Liver (tissue), 9 donors: ENCODE measurements around the gene KCNIP4. TPM values are rescaled to one million over a fixed set of nuclear protein-coding genes. Genes with fewer than 3 reads are reported as not detected.

Experiments
- DNase-seq: peaks from one replicate; pipeline ENCODE4 v3.0.0-alpha.2; 2017; ENCODE audit warnings: low spot score
- H3K27ac ChIP-seq, 2 donors: one replicate each; pipeline ENCODE4 v1.7.0; 2013; ENCODE audit warnings: inconsistent platforms in 2 of 2, low read length in 2 of 2, control low read depth in 1 of 2, low read depth in 1 of 2, mild to moderate bottlenecking in 1 of 2
- H3K27me3 ChIP-seq, 4 donors: one replicate each; pipeline versions ENCODE4 v1.6.1 to v1.7.0; 2013; ENCODE audit warnings: low read length in 3 of 4, inconsistent platforms in 1 of 4, mild to moderate bottlenecking in 1 of 4, moderate library complexity in 1 of 4; ENCODE audit not compliant: control insufficient read depth in 4 of 4, insufficient read depth in 4 of 4
- H3K36me3 ChIP-seq, 4 donors: one replicate each; pipeline versions ENCODE4 v1.6.1 to v1.7.0; 2013; ENCODE audit warnings: low read length in 3 of 4, mild to moderate bottlenecking in 3 of 4, low read depth in 1 of 4, moderate library complexity in 1 of 4; ENCODE audit not compliant: control insufficient read depth in 4 of 4, insufficient read depth in 3 of 4
- H3K4me1 ChIP-seq, 4 donors: one replicate each; pipeline versions ENCODE4 v1.6.1 to v1.7.0; 2013; ENCODE audit warnings: low read length in 3 of 4, mild to moderate bottlenecking in 3 of 4, moderate library complexity in 1 of 4; ENCODE audit not compliant: control insufficient read depth in 4 of 4, insufficient read depth in 4 of 4
- H3K4me3 ChIP-seq, 3 donors: one replicate each; pipeline versions ENCODE4 v1.6.1 to v1.7.0; 2013; ENCODE audit warnings: low read length in 3 of 3, control low read depth in 1 of 3, low read depth in 1 of 3, mild to moderate bottlenecking in 1 of 3
- H3K9ac ChIP-seq, 2 donors: one replicate each; pipeline ENCODE4 v1.7.0; 2013; ENCODE audit warnings: low read length in 2 of 2, mild to moderate bottlenecking in 2 of 2, moderate library complexity in 2 of 2, control low read depth in 1 of 2, low read depth in 1 of 2
- H3K9me3 ChIP-seq, 4 donors: one replicate each; pipeline versions ENCODE4 v1.6.1 to v1.7.0; 2013; ENCODE audit warnings: low read length in 3 of 4; ENCODE audit not compliant: control insufficient read depth in 4 of 4
- FOXA1 ChIP-seq: IDR thresholded peaks from 2 replicates; pipeline ENCODE4 v1.6.1; 2016; ENCODE audit warnings: antibody characterized with exemption
- FOXA2 ChIP-seq: IDR thresholded peaks from 2 replicates; pipeline ENCODE4 v1.6.1; 2016; ENCODE audit warnings: antibody characterized with exemption
- GABPA ChIP-seq, 2 donors: IDR thresholded peaks in 1 of 2; conservative IDR thresholded peaks in 1 of 2; 2 replicates each; pipeline ENCODE4 v1.6.1; 2016; ENCODE audit warnings: antibody characterized with exemption in 2 of 2, mild to moderate bottlenecking in 1 of 2, moderate library complexity in 1 of 2
- HNF4A ChIP-seq, 2 donors: conservative IDR thresholded peaks; 2 replicates each; pipeline ENCODE4 v1.6.1; 2016; ENCODE audit warnings: antibody characterized with exemption in 2 of 2, mild to moderate bottlenecking in 2 of 2
- HNF4G ChIP-seq: IDR thresholded peaks from 2 replicates; pipeline ENCODE4 v1.6.1; 2016; ENCODE audit warnings: antibody characterized with exemption
- JUND ChIP-seq, 2 donors: IDR thresholded peaks; 2 replicates each; pipeline ENCODE4 v1.6.1; 2016; ENCODE audit warnings: antibody characterized with exemption in 2 of 2
- NR2F2 ChIP-seq: IDR thresholded peaks from 2 replicates; pipeline ENCODE4 v1.6.1; 2016; ENCODE audit warnings: antibody characterized with exemption
- RAD21 ChIP-seq, 2 donors: IDR thresholded peaks; 2 replicates each; pipeline ENCODE4 v1.6.1; 2016; ENCODE audit warnings: antibody characterized with exemption in 2 of 2, mild to moderate bottlenecking in 2 of 2
- SP1 ChIP-seq: IDR thresholded peaks from 2 replicates; pipeline ENCODE4 v1.6.1; 2018; ENCODE audit warnings: antibody characterized with exemption, mild to moderate bottlenecking
- TAF1 ChIP-seq: conservative IDR thresholded peaks from 2 replicates; pipeline ENCODE4 v1.6.1; 2016; ENCODE audit warnings: antibody characterized with exemption, mild to moderate bottlenecking
- YY1 ChIP-seq: IDR thresholded peaks from 2 replicates; pipeline ENCODE4 v1.6.1; 2016; ENCODE audit warnings: antibody characterized with exemption, mild to moderate bottlenecking
- WGBS: extraction: QIAGEN DNeasy Blood & Tissue Kit; methylation state at CpG from one replicate; pipeline ENCODE4 v1.1.7; 2013; 5-methylcytosine and 5-hydroxymethylcytosine counted together
- polyA plus RNA-seq, 2 donors: library from polyadenylated mRNA; stranded (reverse) in 1 of 2; unstranded in 1 of 2; fragments of 200-250 nt in 1 of 2; fragments of >200 nt in 1 of 2; fragmentation: Nextera tagmentation in 1 of 2; extraction: Ambion mirVana in 1 of 2; gene quantifications; one replicate each; pipeline versions ENCODE4 v1.2.1 to v1.2.3, GENCODE V29; 2013 to 2015
- total RNA-seq, 2 donors: library from RNA; depleted of rRNA; stranded (reverse); fragments of >200 nt; gene quantifications; one replicate each; pipeline ENCODE4 v1.2.3, GENCODE V29; 2014
- TF ChIP-seq, protein P1 (sequence below): IDR thresholded peaks from 2 replicates; pipeline ENCODE4 v1.6.1; 2016; ENCODE audit warnings: antibody characterized with exemption
- TF ChIP-seq, protein P2 (sequence below): fragments of 150-350 bp; IDR thresholded peaks from 2 replicates; pipeline ENCODE4 v1.5.1; 2017; ENCODE audit warnings: improper control_type of control experiment, low read depth, low read length; ENCODE audit not compliant: missing input control
- TF ChIP-seq, protein P3 (sequence below): IDR thresholded peaks from 2 replicates; pipeline ENCODE4 v1.6.1; 2016; ENCODE audit warnings: antibody characterized with exemption
- TF ChIP-seq, protein P4 (sequence below): IDR thresholded peaks from 2 replicates; pipeline ENCODE4 v1.6.1; 2016; ENCODE audit warnings: antibody characterized with exemption, mild to moderate bottlenecking
- TF ChIP-seq, protein P5 (sequence below): IDR thresholded peaks from 2 replicates; pipeline ENCODE4 v1.6.1; 2016; ENCODE audit warnings: antibody characterized with exemption
- donor health status: healthy.
- donor health status: healthy.
- donor health status: healthy.
- donor health status: healthy.
- donor health status: healthy.

KCNIP4 gene
- total and polyA plus RNA-seq, 4 donors, result 0.08 to 0.14 TPM; not detected in 2

DNA sequence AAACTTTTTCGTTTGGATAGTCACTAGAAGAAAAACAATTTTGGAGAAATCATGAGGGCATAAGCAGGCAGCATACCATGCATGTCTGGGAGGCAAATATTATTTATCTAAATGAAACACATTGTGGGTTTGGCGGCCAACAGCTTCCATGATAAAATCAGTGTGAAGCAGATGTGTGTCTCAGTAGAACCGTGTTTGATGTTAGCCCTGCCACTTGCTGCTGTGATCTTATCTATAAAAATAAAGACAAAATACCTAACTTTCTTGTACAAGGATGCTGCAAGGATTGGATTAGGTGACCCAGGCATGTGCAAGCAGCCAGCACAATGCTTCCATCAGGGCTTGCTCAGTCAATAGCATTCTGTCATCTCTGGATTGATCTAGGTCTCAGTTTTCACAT, 906.9 kb downstream of the KCNIP4 start:
- 33% methylated on average over 3 of the region's 3 CpGs for WGBS
- DNase-seq, result no peak
- Histone ChIP-seq H3K27ac (no peak overlapping the region), H3K4me1 (no peaks in the 10 kb centered on the region), H3K9me3 (no peaks in the 10 kb centered on the region), H3K4me3 (no peak overlapping the region), H3K36me3 (no peaks in the 10 kb centered on the region), H3K9ac (no peak overlapping the region), H3K27me3 (no peaks in the 10 kb centered on the region)
- TF ChIP-seq, protein P1, sequence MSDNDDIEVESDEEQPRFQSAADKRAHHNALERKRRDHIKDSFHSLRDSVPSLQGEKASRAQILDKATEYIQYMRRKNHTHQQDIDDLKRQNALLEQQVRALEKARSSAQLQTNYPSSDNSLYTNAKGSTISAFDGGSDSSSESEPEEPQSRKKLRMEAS, result no peak
- TF ChIP-seq JUND (IDR thresholded peaks at IDR 0.05), result no peak
- TF ChIP-seq GABPA (IDR thresholded peaks at IDR 0.05 in 1 of 2, conservative IDR thresholded peaks at IDR 0.05 in 1 of 2), result no peak

DNA sequence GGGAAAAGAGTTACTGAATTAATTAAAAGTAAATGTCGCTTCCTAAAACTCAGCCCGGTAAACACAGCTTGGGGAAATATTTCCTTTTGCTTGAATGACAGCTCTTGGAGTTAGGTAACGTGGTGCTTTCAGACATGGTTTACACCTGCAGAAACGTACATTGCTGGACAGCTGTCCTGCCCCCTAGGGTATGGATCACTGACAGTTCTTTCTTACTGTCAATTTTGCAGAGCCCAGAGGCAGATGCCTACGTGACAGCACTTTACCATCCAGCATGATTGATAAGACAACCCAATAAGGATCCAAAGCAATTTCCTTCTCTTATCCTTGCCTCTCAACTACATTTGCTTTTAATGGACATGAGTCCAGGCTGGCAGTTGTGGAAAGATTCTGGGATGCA, 913.8 kb downstream of the KCNIP4 start:
- Histone ChIP-seq H3K36me3 (no peaks in the 10 kb centered on the region), H3K4me1 (no peaks in the 10 kb centered on the region), H3K4me3 (no peak overlapping the region), H3K27me3 (no peaks in the 10 kb centered on the region), H3K27ac (no peak overlapping the region), H3K9me3 (no peaks in the 10 kb centered on the region), H3K9ac (no peak overlapping the region)
- TF ChIP-seq GABPA (IDR thresholded peaks at IDR 0.05 in 1 of 2, conservative IDR thresholded peaks at IDR 0.05 in 1 of 2), result no peak
- no peak for TF ChIP-seq RAD21 (IDR thresholded peaks at IDR 0.05)
- TF ChIP-seq, protein P2, sequence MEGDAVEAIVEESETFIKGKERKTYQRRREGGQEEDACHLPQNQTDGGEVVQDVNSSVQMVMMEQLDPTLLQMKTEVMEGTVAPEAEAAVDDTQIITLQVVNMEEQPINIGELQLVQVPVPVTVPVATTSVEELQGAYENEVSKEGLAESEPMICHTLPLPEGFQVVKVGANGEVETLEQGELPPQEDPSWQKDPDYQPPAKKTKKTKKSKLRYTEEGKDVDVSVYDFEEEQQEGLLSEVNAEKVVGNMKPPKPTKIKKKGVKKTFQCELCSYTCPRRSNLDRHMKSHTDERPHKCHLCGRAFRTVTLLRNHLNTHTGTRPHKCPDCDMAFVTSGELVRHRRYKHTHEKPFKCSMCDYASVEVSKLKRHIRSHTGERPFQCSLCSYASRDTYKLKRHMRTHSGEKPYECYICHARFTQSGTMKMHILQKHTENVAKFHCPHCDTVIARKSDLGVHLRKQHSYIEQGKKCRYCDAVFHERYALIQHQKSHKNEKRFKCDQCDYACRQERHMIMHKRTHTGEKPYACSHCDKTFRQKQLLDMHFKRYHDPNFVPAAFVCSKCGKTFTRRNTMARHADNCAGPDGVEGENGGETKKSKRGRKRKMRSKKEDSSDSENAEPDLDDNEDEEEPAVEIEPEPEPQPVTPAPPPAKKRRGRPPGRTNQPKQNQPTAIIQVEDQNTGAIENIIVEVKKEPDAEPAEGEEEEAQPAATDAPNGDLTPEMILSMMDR, result no peak
- TF ChIP-seq, protein P3, sequence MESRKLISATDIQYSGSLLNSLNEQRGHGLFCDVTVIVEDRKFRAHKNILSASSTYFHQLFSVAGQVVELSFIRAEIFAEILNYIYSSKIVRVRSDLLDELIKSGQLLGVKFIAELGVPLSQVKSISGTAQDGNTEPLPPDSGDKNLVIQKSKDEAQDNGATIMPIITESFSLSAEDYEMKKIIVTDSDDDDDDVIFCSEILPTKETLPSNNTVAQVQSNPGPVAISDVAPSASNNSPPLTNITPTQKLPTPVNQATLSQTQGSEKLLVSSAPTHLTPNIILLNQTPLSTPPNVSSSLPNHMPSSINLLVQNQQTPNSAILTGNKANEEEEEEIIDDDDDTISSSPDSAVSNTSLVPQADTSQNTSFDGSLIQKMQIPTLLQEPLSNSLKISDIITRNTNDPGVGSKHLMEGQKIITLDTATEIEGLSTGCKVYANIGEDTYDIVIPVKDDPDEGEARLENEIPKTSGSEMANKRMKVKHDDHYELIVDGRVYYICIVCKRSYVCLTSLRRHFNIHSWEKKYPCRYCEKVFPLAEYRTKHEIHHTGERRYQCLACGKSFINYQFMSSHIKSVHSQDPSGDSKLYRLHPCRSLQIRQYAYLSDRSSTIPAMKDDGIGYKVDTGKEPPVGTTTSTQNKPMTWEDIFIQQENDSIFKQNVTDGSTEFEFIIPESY, result no peak
- no peak for TF ChIP-seq HNF4G
- no peak for TF ChIP-seq NR2F2
- TF ChIP-seq FOXA2, result no peak
- DNase-seq, result no peak
- 63% methylated on average over 5 of the region's 5 CpGs for WGBS

DNA sequence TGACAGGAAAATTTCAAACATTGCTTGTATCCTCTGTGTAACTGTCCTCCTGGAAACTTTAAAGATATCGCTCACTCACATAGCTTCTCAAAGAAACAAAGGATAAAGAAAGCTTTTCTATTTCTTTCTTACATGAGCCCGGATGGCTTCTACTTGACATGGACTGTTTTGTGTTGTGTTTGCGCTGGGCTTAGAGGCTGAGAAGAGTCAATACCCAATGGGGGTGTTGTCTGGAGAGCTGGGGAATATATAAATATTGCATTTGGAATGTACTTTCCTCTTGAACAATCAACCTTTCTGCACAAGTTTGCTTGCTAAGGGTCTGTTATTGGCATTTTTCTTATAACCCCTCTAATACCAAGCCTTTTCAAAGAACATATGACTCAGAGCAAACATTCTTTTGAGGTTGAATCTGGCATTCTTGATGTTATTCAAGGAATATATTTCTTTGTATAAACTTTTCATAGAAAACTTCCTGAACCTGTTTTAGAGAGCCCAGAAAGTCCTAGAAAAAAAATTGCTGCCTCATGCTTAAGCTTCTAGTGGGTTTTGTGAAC, 916.4 kb downstream of the KCNIP4 start:
- peaks cover 0 to 4% (median 0%) of the 10 kb centered on the region in 4 donors for H3K27me3 ChIP-seq
- no peak overlapping the region for H3K4me3 ChIP-seq
- WGBS, result 77% methylated on average over 3 of the region's 3 CpGs
- no peaks in the 10 kb centered on the region for H3K4me1 ChIP-seq
- DNase-seq, result no peak
- H3K9ac ChIP-seq, result no peak overlapping the region
- no peaks in the 10 kb centered on the region for H3K9me3 ChIP-seq
- no peaks in the 10 kb centered on the region for H3K36me3 ChIP-seq
- H3K27ac ChIP-seq, result no peak overlapping the region
- TF ChIP-seq JUND (IDR thresholded peaks at IDR 0.05), result no peak
- no peak for TF ChIP-seq FOXA1
- no peak for TF ChIP-seq SP1
- no peak for TF ChIP-seq YY1
- TF ChIP-seq, protein P3, result no peak
- TF ChIP-seq HNF4G, result no peak
- TF ChIP-seq, protein P1, result no peak
- no peak for TF ChIP-seq TAF1
- no peak for TF ChIP-seq HNF4A (conservative IDR thresholded peaks at IDR 0.05)
- TF ChIP-seq, protein P4, sequence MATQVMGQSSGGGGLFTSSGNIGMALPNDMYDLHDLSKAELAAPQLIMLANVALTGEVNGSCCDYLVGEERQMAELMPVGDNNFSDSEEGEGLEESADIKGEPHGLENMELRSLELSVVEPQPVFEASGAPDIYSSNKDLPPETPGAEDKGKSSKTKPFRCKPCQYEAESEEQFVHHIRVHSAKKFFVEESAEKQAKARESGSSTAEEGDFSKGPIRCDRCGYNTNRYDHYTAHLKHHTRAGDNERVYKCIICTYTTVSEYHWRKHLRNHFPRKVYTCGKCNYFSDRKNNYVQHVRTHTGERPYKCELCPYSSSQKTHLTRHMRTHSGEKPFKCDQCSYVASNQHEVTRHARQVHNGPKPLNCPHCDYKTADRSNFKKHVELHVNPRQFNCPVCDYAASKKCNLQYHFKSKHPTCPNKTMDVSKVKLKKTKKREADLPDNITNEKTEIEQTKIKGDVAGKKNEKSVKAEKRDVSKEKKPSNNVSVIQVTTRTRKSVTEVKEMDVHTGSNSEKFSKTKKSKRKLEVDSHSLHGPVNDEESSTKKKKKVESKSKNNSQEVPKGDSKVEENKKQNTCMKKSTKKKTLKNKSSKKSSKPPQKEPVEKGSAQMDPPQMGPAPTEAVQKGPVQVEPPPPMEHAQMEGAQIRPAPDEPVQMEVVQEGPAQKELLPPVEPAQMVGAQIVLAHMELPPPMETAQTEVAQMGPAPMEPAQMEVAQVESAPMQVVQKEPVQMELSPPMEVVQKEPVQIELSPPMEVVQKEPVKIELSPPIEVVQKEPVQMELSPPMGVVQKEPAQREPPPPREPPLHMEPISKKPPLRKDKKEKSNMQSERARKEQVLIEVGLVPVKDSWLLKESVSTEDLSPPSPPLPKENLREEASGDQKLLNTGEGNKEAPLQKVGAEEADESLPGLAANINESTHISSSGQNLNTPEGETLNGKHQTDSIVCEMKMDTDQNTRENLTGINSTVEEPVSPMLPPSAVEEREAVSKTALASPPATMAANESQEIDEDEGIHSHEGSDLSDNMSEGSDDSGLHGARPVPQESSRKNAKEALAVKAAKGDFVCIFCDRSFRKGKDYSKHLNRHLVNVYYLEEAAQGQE, result no peak
- TF ChIP-seq, protein P5, sequence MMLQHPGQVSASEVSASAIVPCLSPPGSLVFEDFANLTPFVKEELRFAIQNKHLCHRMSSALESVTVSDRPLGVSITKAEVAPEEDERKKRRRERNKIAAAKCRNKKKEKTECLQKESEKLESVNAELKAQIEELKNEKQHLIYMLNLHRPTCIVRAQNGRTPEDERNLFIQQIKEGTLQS, result no peak
